MCF 10A (cell line): Measurements from ENCODE around the gene SH3BP1. TPM values are rescaled to one million over a fixed set of nuclear protein-coding genes. Genes with fewer than 3 reads are reported as not detected.

Source experiments
- BruUV-seq: library from RNA; stranded (reverse); fragments of 400-500 nt; replicated peaks from 2 replicates; lab custom pipeline; 2021; lab: Mats Ljungman, UMichigan
- CTCF ChIA-PET: fragments of 300-600 bp; sonication (Branson Sonifier 250); formaldehyde crosslinking; extraction: SDS; loops from one replicate; lab custom pipeline; 2021; ENCODE audit warnings: antibody characterized with exemption, inconsistent platforms; lab: Yijun Ruan, JAX
- POLR2A ChIA-PET: fragments of 300-600, 350-650 bp; sonication (Branson Sonifier 250); formaldehyde crosslinking; extraction: SDS; loops from one replicate; lab custom pipeline; 2020; ENCODE audit warnings: antibody characterized with exemption, inconsistent platforms; lab: Yijun Ruan, JAX
- DNase-seq: peaks from one replicate; pipeline ENCODE4 v3.0.0-alpha.2; 2018; ENCODE audit not compliant: unreplicated experiment
- H3K27ac Mint-ChIP-seq: one replicate; pipeline ENCODE4 v1.8.0; 2022; ENCODE audit warnings: mild to moderate bottlenecking, low read depth, mixed read lengths; ENCODE audit not compliant: unreplicated experiment
- H3K27me3 Mint-ChIP-seq: one replicate; pipeline ENCODE4 v1.8.0; 2022; ENCODE audit warnings: mixed read lengths; ENCODE audit not compliant: insufficient read depth, unreplicated experiment
- H3K36me3 Mint-ChIP-seq: one replicate; pipeline ENCODE4 v1.8.0; 2022; ENCODE audit warnings: mild to moderate bottlenecking, moderate library complexity, mixed read lengths; ENCODE audit not compliant: insufficient read depth, unreplicated experiment
- H3K4me1 Mint-ChIP-seq: one replicate; pipeline ENCODE4 v1.8.0; 2022; ENCODE audit warnings: mixed read lengths; ENCODE audit not compliant: insufficient read depth, unreplicated experiment
- H3K4me3 Mint-ChIP-seq: one replicate; pipeline ENCODE4 v1.8.0; 2022; ENCODE audit warnings: mild to moderate bottlenecking, moderate library complexity, mixed read lengths; ENCODE audit not compliant: unreplicated experiment
- H3K9me3 Mint-ChIP-seq: one replicate; pipeline ENCODE4 v1.8.0; 2022; ENCODE audit warnings: mixed read lengths; ENCODE audit not compliant: unreplicated experiment
- intact Hi-C: fragments of 100-400 bp; cut with micrococcal nuclease; formaldehyde crosslinking; loops from 2 replicates; pipeline ENCODE4 v1.14.1; 2022
- total RNA-seq: library from RNA; stranded (reverse); gene quantifications from 2 replicates; pipeline ENCODE4 v1.2.3, GENCODE V29; 2022
- TF ChIP-seq, protein P1 (sequence below): fragments of 200-600 bp; IDR thresholded peaks from one replicate; pipeline ENCODE4 v1.8.0; 2022; ENCODE audit warnings: antibody characterized with exemption, mild to moderate bottlenecking; ENCODE audit not compliant: unreplicated experiment

Gene SH3BP1
- total RNA-seq, 1 experiment from 2014 or later = 1.5 TPM

GRCh38 chr22:37626144-37626543, 13.3 kb upstream of the SH3BP1 start:
- no peaks in the 10 kb centered on the region for H3K27me3 Mint-ChIP-seq
- no peak overlapping the region for H3K4me3 Mint-ChIP-seq
- ChIA-PET CTCF (interaction anchor here (0.7 to 10.9 kb wide), 4 partner anchors 11 to 19 kb away, joined by 3 to 112 read pairs (median 6); partner anchors contain the start of gene SH3BP1), POLR2A (interaction anchor here (0.6 to 1.2 kb wide), 2 partner anchors 10 to 231 kb away, joined by 4 to 5 read pairs; no protein-coding TSS in a partner anchor)
- H3K9me3 Mint-ChIP-seq = no peaks in the 10 kb centered on the region
- no peaks in the 10 kb centered on the region for H3K4me1 Mint-ChIP-seq
- H3K36me3 Mint-ChIP-seq = peaks cover 18% of the 10 kb centered on the region
- no peak overlapping the region for H3K27ac Mint-ChIP-seq
- BruUV-seq = no TSS peak
- no peak for DNase-seq
- TF ChIP-seq, protein P1, sequence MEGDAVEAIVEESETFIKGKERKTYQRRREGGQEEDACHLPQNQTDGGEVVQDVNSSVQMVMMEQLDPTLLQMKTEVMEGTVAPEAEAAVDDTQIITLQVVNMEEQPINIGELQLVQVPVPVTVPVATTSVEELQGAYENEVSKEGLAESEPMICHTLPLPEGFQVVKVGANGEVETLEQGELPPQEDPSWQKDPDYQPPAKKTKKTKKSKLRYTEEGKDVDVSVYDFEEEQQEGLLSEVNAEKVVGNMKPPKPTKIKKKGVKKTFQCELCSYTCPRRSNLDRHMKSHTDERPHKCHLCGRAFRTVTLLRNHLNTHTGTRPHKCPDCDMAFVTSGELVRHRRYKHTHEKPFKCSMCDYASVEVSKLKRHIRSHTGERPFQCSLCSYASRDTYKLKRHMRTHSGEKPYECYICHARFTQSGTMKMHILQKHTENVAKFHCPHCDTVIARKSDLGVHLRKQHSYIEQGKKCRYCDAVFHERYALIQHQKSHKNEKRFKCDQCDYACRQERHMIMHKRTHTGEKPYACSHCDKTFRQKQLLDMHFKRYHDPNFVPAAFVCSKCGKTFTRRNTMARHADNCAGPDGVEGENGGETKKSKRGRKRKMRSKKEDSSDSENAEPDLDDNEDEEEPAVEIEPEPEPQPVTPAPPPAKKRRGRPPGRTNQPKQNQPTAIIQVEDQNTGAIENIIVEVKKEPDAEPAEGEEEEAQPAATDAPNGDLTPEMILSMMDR = no peak
- intact Hi-C loops = no loop called here

DNA sequence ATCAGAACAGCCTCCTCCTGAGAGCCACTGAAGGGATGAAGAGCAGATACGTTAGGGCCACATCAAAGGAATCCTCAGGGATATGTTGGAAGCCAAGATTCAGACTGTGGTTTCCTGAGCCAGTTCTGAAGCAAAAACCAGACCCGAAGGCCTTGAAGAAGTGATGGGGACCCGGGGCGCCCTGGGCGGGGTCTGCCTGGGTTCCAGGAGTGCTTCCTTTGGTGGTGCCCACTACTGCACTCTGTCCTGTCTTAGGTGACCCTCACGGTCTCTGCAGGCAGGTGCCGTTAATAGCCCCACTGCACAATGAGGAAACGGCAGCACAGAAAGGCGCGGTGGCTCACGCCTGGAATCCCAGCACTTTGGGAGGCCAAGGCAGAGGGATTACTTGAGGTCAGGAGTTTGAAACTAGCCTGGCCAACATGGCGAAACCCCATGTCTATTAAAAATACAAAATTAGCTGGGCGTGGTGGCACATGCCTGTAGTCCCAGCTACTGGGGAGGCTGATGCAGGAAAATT, 12.9 kb upstream of the SH3BP1 start:
- Mint-ChIP-seq H3K4me3 (no peak overlapping the region), H3K9me3 (no peaks in the 10 kb centered on the region), H3K27me3 (no peaks in the 10 kb centered on the region), H3K4me1 (no peaks in the 10 kb centered on the region), H3K27ac (no peak overlapping the region), H3K36me3 (peaks cover 14% of the 10 kb centered on the region)
- CTCF ChIA-PET = interaction anchor here (0.7 to 10.9 kb wide), 5 partner anchors 9 to 165 kb away, joined by 3 to 112 read pairs (median 4); partner anchors contain the start of gene SH3BP1
- DNase-seq = no peak
- no TSS peak for BruUV-seq
- TF ChIP-seq, protein P1 = no peak
- POLR2A ChIA-PET = interaction anchor here (0.9 to 1.2 kb wide), 2 partner anchors 10 to 16 kb away, joined by 4 to 5 read pairs; no protein-coding TSS in a partner anchor
- intact Hi-C loops = no loop called here

DNA sequence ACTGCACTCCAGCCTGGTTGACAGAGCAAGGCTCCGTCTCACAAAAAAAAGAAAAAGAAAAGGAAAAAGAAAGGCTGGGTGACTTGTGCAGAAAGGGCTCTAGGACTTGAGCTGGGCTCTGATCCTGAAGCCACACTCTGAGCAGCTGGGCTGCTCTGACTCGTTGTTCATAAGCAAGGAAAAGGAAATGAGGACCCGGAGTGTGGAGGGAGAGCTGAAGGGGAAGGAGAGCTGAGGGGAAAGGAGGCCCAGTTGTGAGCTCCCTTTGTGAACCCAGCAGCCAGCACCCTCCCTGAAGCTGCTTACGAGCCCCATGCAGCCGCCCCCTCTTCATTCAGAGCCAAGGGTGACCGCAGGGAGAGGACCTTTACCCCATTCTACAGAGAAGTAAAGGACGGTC, 12.3 kb upstream of the SH3BP1 start:
- Mint-ChIP-seq H3K9me3 (no peaks in the 10 kb centered on the region), H3K27ac (no peak overlapping the region), H3K27me3 (no peaks in the 10 kb centered on the region), H3K4me1 (no peaks in the 10 kb centered on the region), H3K4me3 (no peak overlapping the region), H3K36me3 (peaks cover 13% of the 10 kb centered on the region)
- CTCF ChIA-PET = interaction anchor here (1.1 to 10.9 kb wide), 3 partner anchors 9 to 165 kb away, joined by 3 to 112 read pairs (median 4); no protein-coding TSS in a partner anchor
- POLR2A ChIA-PET = interaction anchor here (0.9 to 1.2 kb wide), 2 partner anchors 9 to 17 kb away, joined by 4 to 5 read pairs; no protein-coding TSS in a partner anchor
- intact Hi-C loops = no loop called here
- DNase-seq = no peak
- BruUV-seq = no TSS peak
- TF ChIP-seq, protein P1 = no peak

DNA sequence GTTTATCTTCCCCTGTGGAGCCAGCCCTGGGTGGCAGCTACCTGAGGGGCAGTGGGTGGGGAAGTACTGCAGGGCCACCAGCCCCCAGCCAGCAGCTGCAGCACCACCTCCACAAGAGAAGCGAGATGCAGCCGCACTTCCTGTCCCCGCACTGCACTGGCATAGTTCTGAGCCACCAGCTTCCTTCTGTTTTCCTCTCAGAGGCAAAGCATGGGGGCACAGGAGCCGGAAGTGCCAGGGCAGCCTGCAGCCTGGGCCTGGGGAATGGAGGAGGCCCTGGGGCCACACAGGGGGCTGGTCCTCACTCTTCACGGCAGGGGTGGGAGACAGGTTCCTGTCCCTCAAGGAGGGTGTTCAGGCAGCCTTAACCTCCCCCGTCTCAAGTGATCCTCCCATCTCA, 11.9 kb upstream of the SH3BP1 start:
- intact Hi-C loops = no loop called here
- H3K4me1 Mint-ChIP-seq = no peaks in the 10 kb centered on the region
- H3K27ac Mint-ChIP-seq = no peak overlapping the region
- no peaks in the 10 kb centered on the region for H3K9me3 Mint-ChIP-seq
- POLR2A ChIA-PET = interaction anchor here (0.5 to 1.2 kb wide), 3 partner anchors 9 to 138 kb away, joined by 3 to 5 read pairs (median 4); no protein-coding TSS in a partner anchor
- no peaks in the 10 kb centered on the region for H3K27me3 Mint-ChIP-seq
- no TSS peak for BruUV-seq
- no peak overlapping the region for H3K4me3 Mint-ChIP-seq
- TF ChIP-seq, protein P1 = no peak
- CTCF ChIA-PET = interaction anchor here (1.1 to 10.9 kb wide), 4 partner anchors 10 to 164 kb away, joined by 3 to 112 read pairs (median 4); no protein-coding TSS in a partner anchor
- H3K36me3 Mint-ChIP-seq = peaks cover 11% of the 10 kb centered on the region
- no peak for DNase-seq
